ENCODE results near the gene HOXD8. TPM values are rescaled to one million over a fixed set of nuclear protein-coding genes. Genes with fewer than 3 reads are reported as not detected.
A peak's percentile ranks its signal among the peaks of the same experiment; 100 is the strongest.

The HOXD8 gene
- total and polyA plus RNA-seq, 2 of the 8 experiments (the other 6 are each of a cell fraction or from before 2014, with no cell fraction given) = not detected

GRCh38 chr2:176097820-176098365 is 31.6 kb upstream of the HOXD8 start:
- peaks cover 16 to 38% of the 10 kb centered on the region in 2 experiments for H4K20me1 ChIP-seq (replicated peaks in 1 of 2; ENCODE audit: control insufficient read depth in 1 of 2, insufficient read depth in 2 of 2, low read length in 2 of 2)
- H4K8ac ChIP-seq (ENCODE audit: extremely low read depth, insufficient read depth, low read length) = peak overlapping the region; percentile 28; the same call in 1 of the 2 replicates
- H3K79me2 ChIP-seq (ENCODE audit: control insufficient read depth in 1 of 2, insufficient read depth in 2 of 2, low read length in 2 of 2) = no peaks in the 10 kb centered on the region
- H3K14ac ChIP-seq (ENCODE audit: insufficient read length) = no peak overlapping the region
- H2AK5ac ChIP-seq (ENCODE audit: low read depth, low read length) = no peak overlapping the region
- peaks cover 0 to 28% (median 16%) of the 10 kb centered on the region in 4 experiments; a peak in 6 of 7 replicates for H3K4me1 ChIP-seq (replicated peaks in 1 of 4; ENCODE audit: control insufficient read depth in 3 of 4, insufficient read depth in 4 of 4, low read length in 3 of 4)
- ChIA-PET POLR2A (ENCODE audit: partially characterized antibody) (interaction anchor here (1.4 to 3.4 kb wide), 3 partner anchors 8 to 18 kb away, joined by 4 to 12 read pairs (median 8); partner anchors contain the start of gene HOXD11), CTCF (ENCODE audit: partially characterized antibody) (interaction anchor here (0.6 to 6.5 kb wide), 37 partner anchors 7 to 1543 kb away, joined by 3 to 130 read pairs (median 4); partner anchors contain the start of genes EVX2 and HOXD4)
- WGBS, 2 experiments (ENCODE audit: extremely low coverage in 1 of 2, insufficient coverage in 1 of 2, insufficient read length in 1 of 2, insufficient replicate concordance in 2 of 2, low coverage in 1 of 2, low lambda C conversion rate in 2 of 2, missing lambda C conversion rate in 1 of 2) = 3% methylated on average over 16 of the region's 18 CpGs; no CpG with 5 or more reads in 1 of the 2 experiments
- no peak overlapping the region for H3K4ac ChIP-seq (replicated peaks; ENCODE audit: insufficient read length, low read depth, low read length)
- no peak overlapping the region; the same call in 1 of the 2 replicates for H2BK5ac ChIP-seq (ENCODE audit: low read depth, low read length)
- peak overlapping the region in 3 of 4 experiments; percentile 29 to 54 (median 30); a peak in 3 of 8 replicates for H3K4me3 ChIP-seq (ENCODE audit: extremely low read depth in 1 of 4, insufficient read depth in 2 of 4, low read depth in 3 of 4, low read length in 4 of 4)
- 0 out of 2 replicates have a peak, but pooled peaks have one; percentile 23 for TF ChIP-seq E2F6 (IDR thresholded peaks at IDR 0.05)
- TF ChIP-seq KDM1A (IDR thresholded peaks at IDR 0.05; ENCODE audit: borderline replicate concordance, low read length) = no peak
- 0 out of 2 replicates have a peak, but pooled peaks have one; percentile 1 for TF ChIP-seq RFX5 (IDR thresholded peaks at IDR 0.05; ENCODE audit: borderline replicate concordance, low read depth, low read length)
- no peak overlapping the region for H3K9ac ChIP-seq (replicated peaks in 1 of 4; ENCODE audit: extremely low read depth in 1 of 4, low read depth in 3 of 4, low read length in 3 of 4)
- peak overlapping the region; percentile 14 to 77 for H3K4me2 ChIP-seq (ENCODE audit: insufficient read depth in 1 of 2, low read depth in 2 of 2, low read length in 2 of 2)
- peaks cover 6% of the 10 kb centered on the region for H3K23me2 ChIP-seq (ENCODE audit: low read depth, low read length)
- H3K27me3 ChIP-seq (replicated peaks in 1 of 4; ENCODE audit: control insufficient read depth in 3 of 4, extremely low read depth in 1 of 4, insufficient read depth in 3 of 4, low read length in 3 of 4) = peaks cover 79 to 99% (median 93%) of the 10 kb centered on the region in 4 experiments
- no peak overlapping the region for H3K23ac ChIP-seq (ENCODE audit: insufficient read length)
- H3K18ac ChIP-seq (ENCODE audit: extremely low read depth, low read length) = peak overlapping the region; percentile 41; the same call in 1 of the 2 replicates
- DNase-seq (ENCODE audit: low read depth in 1 of 2, low spot score in 2 of 2) (no peak), FAIRE-seq (no peak)
- H3K56ac ChIP-seq (replicated peaks; ENCODE audit: insufficient read length, low read depth, low read length) = no peak overlapping the region
- no peak overlapping the region for H4K91ac ChIP-seq (replicated peaks; ENCODE audit: insufficient read length, low read length)
- no peaks in the 10 kb centered on the region for H3K79me1 ChIP-seq (ENCODE audit: low read depth, low read length)
- H2AFZ ChIP-seq (ENCODE audit: low read length) = no peak overlapping the region
- no peak overlapping the region for H3K27ac ChIP-seq (ENCODE audit: low read depth, low read length)
- H2BK15ac ChIP-seq (ENCODE audit: low read length) = 0 out of 2 replicates have a peak overlapping the region, but pooled peaks have one; percentile 46
- no peaks in the 10 kb centered on the region; a peak in 1 of 8 replicates for H3K36me3 ChIP-seq (ENCODE audit: control insufficient read depth in 2 of 4, insufficient read depth in 4 of 4, low read length in 3 of 4)
- H3K9me3 ChIP-seq (ENCODE audit: insufficient read depth in 2 of 2, low read depth in 1 of 2, low read length in 1 of 2) = no peaks in the 10 kb centered on the region; a peak in 1 of 4 replicates
- H2BK20ac ChIP-seq (ENCODE audit: low read length) = no peak overlapping the region
- peak overlapping the region; percentile 13 for H2BK120ac ChIP-seq (replicated peaks; ENCODE audit: low read depth, low read length)
- H2BK12ac ChIP-seq (ENCODE audit: low read depth, low read length) = peak overlapping the region; percentile 1; the same call in 1 of the 2 replicates
- H4K5ac ChIP-seq (ENCODE audit: insufficient read length, low read depth, low read length) = no peak overlapping the region
